OCI-LY7 (cell line): ENCODE results near the gene DNAH11. TPM values are rescaled to one million over a fixed set of nuclear protein-coding genes. Genes with fewer than 3 reads are reported as not detected.

Source experiments
- BruUV-seq: library from RNA; stranded (reverse); fragments of 400-500 nt; replicated peaks from 2 replicates; lab custom pipeline; 2021; lab: Mats Ljungman, UMichigan
- CTCF ChIA-PET: fragments of 300-600 bp; sonication (Branson Sonifier 250); formaldehyde crosslinking; loops from one replicate; lab custom pipeline; 2022; ENCODE audit warnings: antibody characterized with exemption; ENCODE audit not compliant: unreplicated experiment; lab: Charles Lee
- POLR2A ChIA-PET: fragments of 300-600 bp; sonication (Branson Sonifier 250); formaldehyde crosslinking; loops from one replicate; lab custom pipeline; 2022; ENCODE audit warnings: antibody characterized with exemption; lab: Charles Lee
- DNase-seq: peaks from one replicate; pipeline ENCODE4 v3.0.0-alpha.2; 2015; ENCODE audit warnings: low spot score
- H2AFZ ChIP-seq: fragments of 200-600 bp; sonication (generic), shearing (Covaris generic); 2 replicates; pipeline ENCODE4 v1.6.1; 2014; ENCODE audit warnings: mild to moderate bottlenecking, antibody characterized with exemption, low read length, moderate library complexity
- H3K27ac ChIP-seq: fragments of 200-600 bp; sonication (generic); 2 replicates; pipeline ENCODE4 v1.5.1; 2014; ENCODE audit warnings: mixed run types, low read depth, mild to moderate bottlenecking, moderate library complexity, low read length, inconsistent platforms; ENCODE audit not compliant: poor library complexity, severe bottlenecking
- H3K36me3 ChIP-seq: fragments of 200-600 bp; sonication (generic); 2 replicates; pipeline ENCODE4 v1.6.1; 2014; ENCODE audit warnings: mild to moderate bottlenecking, antibody characterized with exemption, low read length, moderate library complexity, mixed read lengths; ENCODE audit not compliant: insufficient read depth
- H3K4me1 ChIP-seq: fragments of 200-600 bp; sonication (generic); 2 replicates; pipeline ENCODE4 v1.5.1; 2014; ENCODE audit warnings: mild to moderate bottlenecking, low read length; ENCODE audit not compliant: insufficient read depth, poor library complexity, severe bottlenecking
- H3K4me2 ChIP-seq: fragments of 200-600 bp; sonication (generic); 2 replicates; pipeline ENCODE4 v1.6.1; 2014; ENCODE audit warnings: mild to moderate bottlenecking, low read length
- H3K4me3 ChIP-seq: fragments of 200-600 bp; sonication (generic); 2 replicates; pipeline ENCODE4 v1.5.1; 2014; ENCODE audit warnings: mild to moderate bottlenecking, low read depth, low read length; ENCODE audit not compliant: poor library complexity, severe bottlenecking
- H3K79me2 ChIP-seq: fragments of 200-600 bp; sonication (generic); 2 replicates; pipeline ENCODE4 v1.6.1; 2016; ENCODE audit warnings: low read depth, mild to moderate bottlenecking, low read length, moderate library complexity, mixed read lengths; ENCODE audit not compliant: insufficient read depth
- H3K9me2 ChIP-seq: fragments of 200-600 bp; sonication (generic); 2 replicates; pipeline ENCODE4 v1.6.1; 2016; ENCODE audit warnings: mild to moderate bottlenecking, low read length, mixed read lengths; ENCODE audit not compliant: insufficient read depth
- H3K9me3 ChIP-seq: fragments of 200-600 bp; sonication (generic); 2 replicates; pipeline ENCODE4 v1.6.1; 2014; ENCODE audit warnings: mild to moderate bottlenecking, mixed run types, low read length, mixed read lengths
- H4K20me1 ChIP-seq: fragments of 200-600 bp; sonication (generic); 2 replicates; pipeline ENCODE4 v1.6.1; 2014; ENCODE audit warnings: mild to moderate bottlenecking, antibody characterized with exemption, low read length, moderate library complexity, mixed read lengths; ENCODE audit not compliant: insufficient read depth
- CTCF ChIP-seq: fragments of 200-600 bp; sonication (generic); conservative IDR thresholded peaks from 2 replicates; pipeline ENCODE4 v1.5.1; 2014; ENCODE audit warnings: mild to moderate bottlenecking, antibody characterized with exemption, low read length, moderate library complexity, mixed read lengths
- EZH2phosphoT487 ChIP-seq: fragments of 200-600 bp; sonication (generic); IDR thresholded peaks from 2 replicates; pipeline ENCODE4 v1.6.1; 2018; ENCODE audit warnings: low read depth, borderline replicate concordance, mild to moderate bottlenecking, mixed run types, antibody characterized with exemption, low read length, moderate library complexity, mixed read lengths
- intact Hi-C: fragments of 100-400 bp; cut with micrococcal nuclease; formaldehyde crosslinking; loops from one replicate; pipeline ENCODE4 v1.10.0; 2022; ENCODE audit not compliant: unreplicated experiment
- total RNA-seq, 2 experiments: library from RNA; depleted of rRNA in 1 of 2; stranded (reverse); fragments of >200 nt in 1 of 2; shearing (Covaris generic) in 1 of 2; gene quantifications; 2 replicates each; pipeline ENCODE4 v1.2.3, GENCODE V29; 2014 to 2022

The DNAH11 gene
- total RNA-seq, 2 experiments from 2014 or later, result not detected

- ChIA-PET POLR2A (interaction anchor here (0.6 to 1.2 kb wide), 3 partner anchors 10 to 39 kb away, joined by 3 to 5 read pairs (median 3); no protein-coding TSS in a partner anchor), CTCF (no interaction called here)
- no peak overlapping the region for H3K4me2 ChIP-seq
- H3K36me3 ChIP-seq, result no peaks in the 10 kb centered on the region
- no peak overlapping the region for H3K4me3 ChIP-seq
- H3K9me3 ChIP-seq, result no peaks in the 10 kb centered on the region
- no peak overlapping the region for H2AFZ ChIP-seq
- no peaks in the 10 kb centered on the region for H3K79me2 ChIP-seq
- H4K20me1 ChIP-seq, result no peaks in the 10 kb centered on the region
- no peak for TF ChIP-seq EZH2phosphoT487
- no peak for TF ChIP-seq CTCF
- no peak for DNase-seq
- H3K4me1 ChIP-seq, result no peaks in the 10 kb centered on the region
- no peaks in the 10 kb centered on the region for H3K9me2 ChIP-seq
- no TSS peak for BruUV-seq
- intact Hi-C loops, result no loop called here
- no peak overlapping the region for H3K27ac ChIP-seq
Measured at GRCh38 chr7:21763818-21764217, 221.0 kb downstream of the DNAH11 start.

- Histone ChIP-seq H3K4me1 (no peaks in the 10 kb centered on the region), H2AFZ (no peak overlapping the region), H3K9me3 (no peaks in the 10 kb centered on the region), H3K4me3 (no peak overlapping the region), H3K79me2 (no peaks in the 10 kb centered on the region), H4K20me1 (no peaks in the 10 kb centered on the region), H3K9me2 (no peaks in the 10 kb centered on the region), H3K36me3 (no peaks in the 10 kb centered on the region), H3K27ac (no peak overlapping the region), H3K4me2 (no peak overlapping the region)
- ChIA-PET CTCF (no interaction called here), POLR2A (interaction anchor here (0.6 kb wide), 1 partner anchor 15 kb away, joined by 3 read pairs; no protein-coding TSS in a partner anchor)
- intact Hi-C loops, result loop anchor here (2.0 to 5.0 kb wide), 2 partner anchors 236 to 509 kb away; no protein-coding TSS in a partner anchor
- DNase-seq, result no peak
- no TSS peak for BruUV-seq
- TF ChIP-seq CTCF (no peak), EZH2phosphoT487 (no peak)
Measured at GRCh38 chr7:21766218-21766617, 223.4 kb downstream of the DNAH11 start.

GRCh38 chr7:21767300-21767900, 224.6 kb downstream of the DNAH11 start:
- Histone ChIP-seq H3K4me1 (no peaks in the 10 kb centered on the region), H3K9me3 (no peaks in the 10 kb centered on the region), H3K4me3 (no peak overlapping the region), H2AFZ (no peak overlapping the region), H3K9me2 (no peaks in the 10 kb centered on the region), H3K36me3 (no peaks in the 10 kb centered on the region), H3K4me2 (no peak overlapping the region), H3K27ac (no peak overlapping the region), H3K79me2 (no peaks in the 10 kb centered on the region), H4K20me1 (no peaks in the 10 kb centered on the region)
- BruUV-seq, result no TSS peak
- intact Hi-C loops, result loop anchor here (2.0 to 5.0 kb wide), 2 partner anchors 235 to 511 kb away; no protein-coding TSS in a partner anchor
- POLR2A ChIA-PET, result interaction anchor here (0.5 to 2.8 kb wide), 2 partner anchors 12 to 725 kb away, joined by 3 to 12 read pairs; no protein-coding TSS in a partner anchor
- peak; percentile 73 for DNase-seq
- CTCF ChIA-PET, result no interaction called here
- no peak for TF ChIP-seq EZH2phosphoT487
- TF ChIP-seq CTCF, result peak; percentile 80
